22Rv1 (cell line): ENCODE data around the gene OSTF1.

Experiments used
- CTCF ChIP-seq: fragments of 450-650 bp; IDR thresholded peaks from 2 replicates; pipeline ENCODE4 v1.5.1; 2017; ENCODE audit warnings: mild to moderate bottlenecking
- ZFX ChIP-seq: fragments of 450-650 bp; IDR thresholded peaks from 2 replicates; pipeline ENCODE4 v1.6.1; 2017; ENCODE audit warnings: antibody characterized with exemption, borderline replicate concordance

DNA sequence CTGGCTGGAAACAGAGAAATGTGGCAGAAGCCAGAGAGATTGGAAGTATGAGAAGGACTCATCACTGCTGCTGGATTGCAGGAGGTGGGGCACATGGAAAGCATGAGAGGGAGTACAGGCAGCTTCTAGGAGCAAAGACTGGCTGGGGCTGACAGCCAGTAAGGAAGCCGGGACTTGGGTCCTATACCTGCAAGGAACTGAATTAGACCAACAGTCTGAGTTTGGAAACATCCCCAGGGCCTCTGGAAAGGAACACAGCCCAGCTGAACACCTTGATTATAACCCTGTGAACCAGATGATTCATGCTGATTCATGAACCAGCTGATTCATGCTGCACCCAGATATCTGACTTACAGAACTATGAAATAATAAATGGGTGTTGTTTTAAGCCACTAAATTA, 93.4 kb downstream of the OSTF1 start:
- TF ChIP-seq CTCF (no peak), ZFX (no peak)
